Nephron progenitor cell (in vitro differentiated cells): ENCODE measurements around the gene LGALS12.

ENCODE experiments used
- DNase-seq: peaks from one replicate; pipeline ENCODE4 v3.0.0; 2021
- H3K27ac Mint-ChIP-seq: 2 replicates; pipeline ENCODE4 v1.8.0; 2021; ENCODE audit warnings: mild to moderate bottlenecking, moderate library complexity, mixed read lengths
- H3K27me3 Mint-ChIP-seq: 2 replicates; pipeline ENCODE4 v1.8.0; 2021; ENCODE audit warnings: mild to moderate bottlenecking, low read depth, mixed read lengths; ENCODE audit not compliant: poor library complexity
- H3K36me3 Mint-ChIP-seq: 2 replicates; pipeline ENCODE4 v1.8.0; 2021; ENCODE audit warnings: low read depth, mixed read lengths
- H3K4me1 Mint-ChIP-seq: 2 replicates; pipeline ENCODE4 v1.8.0; 2021; ENCODE audit warnings: mixed read lengths
- H3K4me3 Mint-ChIP-seq: 2 replicates; pipeline ENCODE4 v1.8.0; 2021; ENCODE audit warnings: mild to moderate bottlenecking, moderate library complexity, mixed read lengths
- H3K9me3 Mint-ChIP-seq: 2 replicates; pipeline ENCODE4 v1.8.0; 2021; ENCODE audit warnings: mild to moderate bottlenecking, moderate library complexity, mixed read lengths
- TF ChIP-seq, protein P1 (sequence below): fragments of 200-600 bp; sonication (generic); IDR thresholded peaks from 2 replicates; pipeline ENCODE4 v1.5.0; 2021; ENCODE audit warnings: antibody characterized with exemption

Gene LGALS12

DNA sequence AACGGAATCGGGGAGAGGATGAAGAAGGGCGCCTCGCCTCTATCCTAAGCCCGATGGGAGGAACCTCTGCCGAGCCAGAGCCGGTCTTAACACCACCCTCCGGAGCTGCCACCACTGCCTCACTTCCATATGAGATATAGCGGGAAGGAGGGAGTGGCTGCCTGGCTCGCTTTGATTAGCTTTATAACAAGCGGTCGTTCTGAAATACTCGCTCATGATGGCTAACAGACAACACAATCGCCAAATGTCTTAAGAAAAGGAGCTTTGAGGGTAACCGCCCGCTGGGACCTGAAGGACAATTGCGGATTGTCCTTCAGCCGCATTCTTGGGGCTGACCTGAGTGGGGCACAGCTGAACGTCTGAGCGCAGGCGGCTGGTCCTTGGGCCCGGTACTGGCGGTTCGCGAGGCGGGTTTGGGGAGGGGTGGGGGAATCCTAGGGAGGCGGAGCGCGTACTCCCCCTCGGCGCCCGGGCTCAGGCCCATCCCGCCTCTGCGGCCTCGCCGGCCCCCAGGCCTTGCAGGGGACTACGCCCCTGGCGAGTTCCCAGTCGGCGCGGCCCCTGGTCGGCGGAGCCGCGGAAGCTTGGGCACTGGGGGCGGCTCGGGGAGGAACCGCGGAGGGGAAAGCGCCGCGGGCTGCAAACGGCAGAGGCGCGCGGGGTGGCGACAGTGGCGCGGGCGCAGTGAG is 15.2 kb upstream of the LGALS12 start, which contains the start of gene PLAAT5:
PLAAT5 (minus strand) TSS at position 617 of the 689 bp plus-strand sequence; CDS start at position 484, 133 bp downstream.
- Mint-ChIP-seq H3K27ac (no peak within 1 kb of the TSS), H3K4me3 (peak within 1 kb of the TSS; percentile 89), H3K27me3 (peaks cover 71% of the 10 kb centered on the region), H3K4me1 (peaks cover 14% of the 10 kb centered on the region), H3K36me3 (no peaks in the 10 kb centered on the region), H3K9me3 (peaks cover 25% of the 10 kb centered on the region)
- TF ChIP-seq, protein P1, sequence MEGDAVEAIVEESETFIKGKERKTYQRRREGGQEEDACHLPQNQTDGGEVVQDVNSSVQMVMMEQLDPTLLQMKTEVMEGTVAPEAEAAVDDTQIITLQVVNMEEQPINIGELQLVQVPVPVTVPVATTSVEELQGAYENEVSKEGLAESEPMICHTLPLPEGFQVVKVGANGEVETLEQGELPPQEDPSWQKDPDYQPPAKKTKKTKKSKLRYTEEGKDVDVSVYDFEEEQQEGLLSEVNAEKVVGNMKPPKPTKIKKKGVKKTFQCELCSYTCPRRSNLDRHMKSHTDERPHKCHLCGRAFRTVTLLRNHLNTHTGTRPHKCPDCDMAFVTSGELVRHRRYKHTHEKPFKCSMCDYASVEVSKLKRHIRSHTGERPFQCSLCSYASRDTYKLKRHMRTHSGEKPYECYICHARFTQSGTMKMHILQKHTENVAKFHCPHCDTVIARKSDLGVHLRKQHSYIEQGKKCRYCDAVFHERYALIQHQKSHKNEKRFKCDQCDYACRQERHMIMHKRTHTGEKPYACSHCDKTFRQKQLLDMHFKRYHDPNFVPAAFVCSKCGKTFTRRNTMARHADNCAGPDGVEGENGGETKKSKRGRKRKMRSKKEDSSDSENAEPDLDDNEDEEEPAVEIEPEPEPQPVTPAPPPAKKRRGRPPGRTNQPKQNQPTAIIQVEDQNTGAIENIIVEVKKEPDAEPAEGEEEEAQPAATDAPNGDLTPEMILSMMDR: no peak
- DNase-seq: peak; percentile 68

DNA sequence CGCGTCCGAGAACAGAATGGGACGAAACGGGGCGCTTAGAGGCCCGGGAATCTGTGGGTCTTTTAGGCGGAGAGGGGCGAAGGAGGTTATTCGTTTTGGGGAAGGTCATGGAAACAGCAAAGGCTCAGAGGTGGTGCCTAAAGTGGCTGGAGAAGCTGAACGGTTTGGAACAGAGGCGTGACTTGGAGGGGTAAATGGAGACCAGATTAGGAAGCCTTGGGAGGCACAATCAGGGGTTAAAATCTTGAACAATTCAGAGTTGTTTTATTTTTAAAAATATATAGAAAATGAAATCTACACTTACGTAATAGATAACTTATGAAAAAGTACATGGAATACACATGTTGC is 14.7 kb upstream of the LGALS12 start:
- Mint-ChIP-seq H3K36me3 (no peaks in the 10 kb centered on the region), H3K4me1 (peaks cover 14% of the 10 kb centered on the region), H3K9me3 (peaks cover 20% of the 10 kb centered on the region), H3K4me3 (peak overlapping the region; percentile 89), H3K27me3 (peaks cover 68% of the 10 kb centered on the region), H3K27ac (no peak overlapping the region)
- no peak for DNase-seq
- TF ChIP-seq, protein P1: no peak

DNA sequence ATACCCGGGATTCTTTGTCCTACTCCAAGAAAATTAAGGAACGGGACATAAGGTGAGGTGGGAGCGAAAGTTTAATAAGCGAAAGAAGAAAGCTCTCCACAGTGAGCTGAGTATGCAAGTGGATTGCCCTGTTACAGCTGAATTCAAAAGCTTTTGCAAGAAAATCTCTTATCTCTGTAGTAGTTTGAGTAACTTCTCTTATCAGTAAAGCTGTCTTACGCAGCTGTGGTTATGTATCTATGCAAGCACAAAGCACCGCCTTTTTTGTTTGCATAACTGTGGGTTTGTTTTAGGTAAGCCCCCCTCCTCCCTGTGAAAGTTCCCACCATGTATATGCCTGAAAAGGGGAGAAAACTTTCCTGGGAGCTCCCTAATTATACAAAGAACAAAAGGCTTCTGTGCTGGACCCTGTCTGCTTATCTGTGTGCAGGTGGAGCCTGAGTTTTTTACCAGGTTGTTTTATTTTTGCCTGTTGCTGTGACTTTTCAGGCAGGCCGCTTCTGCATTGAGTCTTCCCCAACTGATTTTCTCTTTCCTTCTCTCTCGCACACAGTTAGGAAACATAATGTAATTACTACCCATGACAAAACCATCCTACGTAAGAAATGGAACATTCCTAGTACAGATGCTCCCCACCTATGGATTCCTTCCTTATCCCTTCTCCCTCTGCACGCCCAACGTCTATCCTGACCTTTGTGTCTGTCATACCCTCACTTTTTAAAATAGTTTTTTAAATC is 14.1 kb upstream of the LGALS12 start:
- Mint-ChIP-seq H3K4me1 (peaks cover 14% of the 10 kb centered on the region), H3K4me3 (peak overlapping the region; percentile 89), H3K27ac (no peak overlapping the region), H3K9me3 (peaks cover 17% of the 10 kb centered on the region), H3K27me3 (peaks cover 68% of the 10 kb centered on the region), H3K36me3 (no peaks in the 10 kb centered on the region)
- DNase-seq: no peak
- TF ChIP-seq, protein P1: no peak

DNA sequence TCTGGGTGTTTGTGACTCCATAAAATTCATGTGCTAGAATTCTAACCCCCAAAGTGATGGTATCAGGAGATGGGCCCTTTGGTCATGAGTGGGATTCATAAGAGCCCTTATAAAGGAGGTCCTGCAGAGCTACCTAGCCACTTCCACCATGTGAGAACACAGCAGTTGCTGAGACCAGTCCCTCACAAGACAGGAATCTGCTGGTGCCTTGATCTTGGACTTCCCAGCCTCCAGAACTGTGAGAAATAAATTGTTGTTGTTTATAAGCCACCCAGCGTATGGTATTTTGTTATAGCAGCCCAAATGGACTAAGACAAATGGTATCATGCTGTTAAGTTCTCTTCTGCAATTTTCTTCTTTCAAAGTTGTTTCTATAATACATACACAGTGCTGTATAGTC is 13.4 kb upstream of the LGALS12 start:
- Mint-ChIP-seq H3K9me3 (peaks cover 23% of the 10 kb centered on the region), H3K27ac (no peak overlapping the region), H3K4me1 (peaks cover 14% of the 10 kb centered on the region), H3K4me3 (peak overlapping the region; percentile 89), H3K36me3 (no peaks in the 10 kb centered on the region), H3K27me3 (peaks cover 63% of the 10 kb centered on the region)
- DNase-seq: no peak
- TF ChIP-seq, protein P1: no peak

DNA sequence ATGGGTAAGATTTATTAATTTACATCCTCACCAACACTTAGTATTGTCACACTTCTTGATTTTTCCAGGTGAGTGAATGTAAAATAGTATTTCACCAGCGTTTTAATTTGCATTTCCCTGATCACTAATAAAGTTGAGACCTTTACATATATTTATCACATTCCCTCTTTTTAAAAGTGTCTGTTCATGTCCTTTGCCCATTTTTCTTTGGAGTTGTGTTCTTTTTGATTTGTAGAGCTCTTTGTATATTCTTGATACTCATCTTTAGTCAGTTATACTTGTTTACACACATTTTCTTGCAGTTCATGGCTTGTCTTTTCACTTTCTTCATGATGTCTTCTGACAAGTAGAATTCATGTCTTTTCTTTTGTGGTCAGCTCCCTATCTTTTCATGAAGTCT is 12.8 kb upstream of the LGALS12 start:
- TF ChIP-seq, protein P1: no peak
- Mint-ChIP-seq H3K27me3 (peaks cover 59% of the 10 kb centered on the region), H3K4me3 (peak overlapping the region; percentile 20), H3K36me3 (no peaks in the 10 kb centered on the region), H3K4me1 (peaks cover 14% of the 10 kb centered on the region), H3K27ac (no peak overlapping the region), H3K9me3 (peaks cover 30% of the 10 kb centered on the region)
- no peak for DNase-seq
